A673 (cell line): ENCODE measurements around the gene SHISA5.

Experiments
- EZH2 ChIP-seq: fragments of 200-600 bp; sonication (generic); IDR thresholded peaks from 2 replicates; pipeline ENCODE4 v1.6.1; 2017; ENCODE audit warnings: borderline replicate concordance, low read depth, mild to moderate bottlenecking, mixed read lengths, antibody characterized with exemption, low read length; ENCODE audit not compliant: poor library complexity, severe bottlenecking
- TF ChIP-seq, protein P1 (sequence below): fragments of 300-800, 200-600 bp; sonication (generic); conservative IDR thresholded peaks from 2 replicates; pipeline ENCODE4 v1.5.1; 2017; ENCODE audit warnings: low read depth, mild to moderate bottlenecking, antibody characterized with exemption, low read length, moderate library complexity, mixed read lengths

DNA sequence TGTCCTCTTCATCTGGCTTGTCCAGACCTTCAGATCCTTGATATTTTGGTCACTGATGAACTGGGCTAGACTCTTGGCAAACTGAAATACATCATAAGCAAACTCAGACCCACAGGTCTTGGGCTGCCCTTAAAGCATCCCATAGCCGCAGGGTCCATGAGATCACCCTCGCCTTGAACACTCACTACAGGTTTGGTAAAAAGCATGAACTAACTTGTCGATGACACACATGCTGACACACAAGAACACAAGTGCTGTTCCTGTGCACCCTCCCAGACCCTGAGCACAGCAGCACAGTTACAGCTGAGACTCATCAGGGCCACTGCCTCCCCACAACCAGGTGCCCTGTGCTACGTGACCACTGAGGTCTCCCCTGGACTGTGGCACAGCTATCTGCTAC lies 31.6 kb upstream of the SHISA5 start:
- TF ChIP-seq, protein P1, sequence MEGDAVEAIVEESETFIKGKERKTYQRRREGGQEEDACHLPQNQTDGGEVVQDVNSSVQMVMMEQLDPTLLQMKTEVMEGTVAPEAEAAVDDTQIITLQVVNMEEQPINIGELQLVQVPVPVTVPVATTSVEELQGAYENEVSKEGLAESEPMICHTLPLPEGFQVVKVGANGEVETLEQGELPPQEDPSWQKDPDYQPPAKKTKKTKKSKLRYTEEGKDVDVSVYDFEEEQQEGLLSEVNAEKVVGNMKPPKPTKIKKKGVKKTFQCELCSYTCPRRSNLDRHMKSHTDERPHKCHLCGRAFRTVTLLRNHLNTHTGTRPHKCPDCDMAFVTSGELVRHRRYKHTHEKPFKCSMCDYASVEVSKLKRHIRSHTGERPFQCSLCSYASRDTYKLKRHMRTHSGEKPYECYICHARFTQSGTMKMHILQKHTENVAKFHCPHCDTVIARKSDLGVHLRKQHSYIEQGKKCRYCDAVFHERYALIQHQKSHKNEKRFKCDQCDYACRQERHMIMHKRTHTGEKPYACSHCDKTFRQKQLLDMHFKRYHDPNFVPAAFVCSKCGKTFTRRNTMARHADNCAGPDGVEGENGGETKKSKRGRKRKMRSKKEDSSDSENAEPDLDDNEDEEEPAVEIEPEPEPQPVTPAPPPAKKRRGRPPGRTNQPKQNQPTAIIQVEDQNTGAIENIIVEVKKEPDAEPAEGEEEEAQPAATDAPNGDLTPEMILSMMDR = no peak
- no peak for TF ChIP-seq EZH2
